GM23338 (cell line): ENCODE results near the gene VASN. TPM values are rescaled to one million over a fixed set of nuclear protein-coding genes. Genes with fewer than 3 reads are reported as not detected.

Experiments
- ATAC-seq: fragments of 200-7000 bp; cut with Tn5 transposase; 3 replicates; pipeline ENCODE4 v1.9.1; 2020
- DNase-seq: peaks from one replicate; pipeline ENCODE4 v3.0.0-alpha.2; 2015; ENCODE audit warnings: low spot score
- H2AFZ ChIP-seq: fragments of 200-600 bp; sonication (generic); 2 replicates; pipeline ENCODE4 v1.8.0; 2016; ENCODE audit warnings: antibody characterized with exemption, mild to moderate bottlenecking, moderate library complexity
- H3F3A ChIP-seq: fragments of 200-600 bp; sonication (generic); replicated peaks from 2 replicates; pipeline ENCODE4 v1.8.0; 2017; ENCODE audit warnings: antibody characterized with exemption, mixed run types, low read depth
- H3K27ac ChIP-seq: fragments of 200-600 bp; sonication (generic); 2 replicates; pipeline ENCODE4 v1.6.1; 2016; ENCODE audit warnings: low read depth
- H3K27me3 ChIP-seq: fragments of 200-600 bp; sonication (generic); 2 replicates; pipeline ENCODE4 v1.8.0; 2016; ENCODE audit warnings: mild to moderate bottlenecking, mixed run types, moderate library complexity; ENCODE audit not compliant: insufficient read depth
- H3K36me3 ChIP-seq: fragments of 200-600 bp; sonication (generic); 2 replicates; pipeline ENCODE4 v1.8.0; 2016; ENCODE audit warnings: mild to moderate bottlenecking; ENCODE audit not compliant: insufficient read depth
- H3K4me1 ChIP-seq: fragments of 200-600 bp; sonication (generic); 2 replicates; pipeline ENCODE4 v1.8.0; 2016; ENCODE audit warnings: mild to moderate bottlenecking, moderate library complexity; ENCODE audit not compliant: insufficient read depth
- H3K4me2 ChIP-seq: fragments of 200-600 bp; sonication (generic); 2 replicates; pipeline ENCODE4 v1.7.1; 2017; ENCODE audit warnings: mixed run types
- H3K4me3 ChIP-seq: fragments of 200-600 bp; sonication (generic); 2 replicates; pipeline ENCODE4 v1.6.1; 2016; ENCODE audit warnings: mixed run types
- H3K79me2 ChIP-seq: fragments of 200-600 bp; sonication (generic); replicated peaks from 2 replicates; pipeline ENCODE4 v1.8.0; 2017; ENCODE audit warnings: mild to moderate bottlenecking; ENCODE audit not compliant: insufficient read depth
- H3K9me2 ChIP-seq: fragments of 200-600 bp; sonication (generic); 2 replicates; pipeline ENCODE4 v1.8.0; 2017; ENCODE audit not compliant: insufficient read depth
- H4K20me1 ChIP-seq: fragments of 200-600 bp; sonication (generic); replicated peaks from 2 replicates; pipeline ENCODE4 v1.8.0; 2017; ENCODE audit warnings: mild to moderate bottlenecking; ENCODE audit not compliant: insufficient read depth
- H3K27ac Mint-ChIP-seq: 2 replicates; pipeline ENCODE4 v1.8.0; 2020; ENCODE audit warnings: inconsistent platforms, mild to moderate bottlenecking, moderate library complexity, mixed read lengths
- H3K27me3 Mint-ChIP-seq: 3 replicates; pipeline ENCODE4 v1.8.0; 2022; ENCODE audit warnings: low read depth, mild to moderate bottlenecking, moderate library complexity, mixed read lengths, inconsistent platforms; ENCODE audit not compliant: insufficient read depth, poor library complexity
- H3K36me3 Mint-ChIP-seq: 3 replicates; pipeline ENCODE4 v1.8.0; 2021; ENCODE audit warnings: low read depth, mild to moderate bottlenecking, inconsistent platforms, moderate library complexity, mixed read lengths
- H3K4me1 Mint-ChIP-seq: 3 replicates; pipeline ENCODE4 v1.8.0; 2020; ENCODE audit warnings: mild to moderate bottlenecking, inconsistent platforms, mixed read lengths
- H3K4me3 Mint-ChIP-seq: 3 replicates; pipeline ENCODE4 v1.8.0; 2021; ENCODE audit warnings: moderate library complexity, mild to moderate bottlenecking, inconsistent platforms, mixed read lengths
- H3K9me3 Mint-ChIP-seq: 3 replicates; pipeline ENCODE4 v1.8.0; 2020; ENCODE audit warnings: moderate library complexity, mild to moderate bottlenecking, inconsistent platforms, mixed read lengths
- CTCF ChIP-seq, 2 experiments: fragments of 200-600 bp in 1 of 2; sonication (generic) in 1 of 2; conservative IDR thresholded peaks; 2 replicates each; pipeline versions ENCODE4 v1.5.1 to v1.6.1; 2016 to 2017; ENCODE audit warnings: antibody characterized with exemption in 2 of 2, low read depth in 2 of 2, mild to moderate bottlenecking in 2 of 2, moderate library complexity in 1 of 2
- EZH2 ChIP-seq: fragments of 200-600 bp; sonication (generic); IDR thresholded peaks from one replicate; pipeline ENCODE4 v1.8.0; 2017; ENCODE audit warnings: antibody characterized with exemption, mild to moderate bottlenecking, low read depth; ENCODE audit not compliant: unreplicated experiment
- EZH2phosphoT487 ChIP-seq: fragments of 200-600 bp; sonication (generic); IDR thresholded peaks from one replicate; pipeline ENCODE4 v1.8.1; 2018; ENCODE audit warnings: antibody characterized with exemption; ENCODE audit not compliant: unreplicated experiment
- JUNB ChIP-seq: IDR thresholded peaks from one replicate; pipeline ENCODE4 v1.6.1; 2016; ENCODE audit warnings: antibody characterized with exemption; ENCODE audit not compliant: unreplicated experiment
- POLR2AphosphoS5 ChIP-seq: IDR thresholded peaks from 2 replicates; pipeline ENCODE4 v1.6.1; 2016; ENCODE audit warnings: antibody characterized with exemption, low read depth
- REST ChIP-seq: IDR thresholded peaks from one replicate; pipeline ENCODE4 v1.6.1; 2018; ENCODE audit warnings: antibody characterized with exemption; ENCODE audit not compliant: unreplicated experiment
- ZNF462 ChIP-seq: fragments of 250-450 bp; sonication (Bioruptor Pico); IDR thresholded peaks from 2 replicates; pipeline ENCODE4 v1.5.0; 2020; ENCODE audit warnings: mild to moderate bottlenecking, moderate library complexity
- polyA plus RNA-seq: library from polyadenylated mRNA; unstranded; fragments of >200 nt; fragmentation: Nextera tagmentation; extraction: Ambion mirVana; gene quantifications from 2 replicates; pipeline ENCODE4 v1.2.1, GENCODE V29; 2016
- total RNA-seq: library from RNA; depleted of rRNA; stranded (reverse); fragments of >200 nt; shearing (Covaris generic); gene quantifications from 2 replicates; pipeline ENCODE4 v1.2.3, GENCODE V29; 2014

Gene VASN
- total and polyA plus RNA-seq, 2 experiments from 2014 or later, result 8.0 to 15.5 TPM

- Histone ChIP-seq H3K27ac (peak overlapping the region; percentile 79; the same call in 1 of the 2 replicates), H3K4me3 (peak overlapping the region; percentile 73), H3K4me1 (peaks cover 56% of the 10 kb centered on the region), H3K27me3 (peaks cover 3% of the 10 kb centered on the region; the same call in 1 of the 2 replicates), H2AFZ (no peak overlapping the region), H3K9me2 (no peaks in the 10 kb centered on the region), H3F3A (peaks cover 22% of the 10 kb centered on the region; the same call in 1 of the 2 replicates), H4K20me1 (no peaks in the 10 kb centered on the region), H3K79me2 (peaks cover 15% of the 10 kb centered on the region), H3K36me3 (no peaks in the 10 kb centered on the region), H3K4me2 (peak overlapping the region; percentile 94)
- no peak; the same call in 2 of the 3 replicates for ATAC-seq
- H3K9me3 Mint-ChIP-seq, result no peaks in the 10 kb centered on the region
- peaks cover 41% of the 10 kb centered on the region for H3K4me1 Mint-ChIP-seq
- TF ChIP-seq POLR2AphosphoS5, result no peak
- TF ChIP-seq ZNF462 (CRISPR knock-in tag), result no peak
- no peak for TF ChIP-seq JUNB
- TF ChIP-seq CTCF (conservative IDR thresholded peaks at IDR 0.05; ENCODE audit: low read depth in 2 of 2), result no peak
- TF ChIP-seq EZH2phosphoT487, result no peak
- TF ChIP-seq REST, result no peak
- TF ChIP-seq EZH2, result no peak
- no peak overlapping the region for H3K27ac Mint-ChIP-seq
- DNase-seq, result no peak
- peaks cover 3% of the 10 kb centered on the region; the same call in 1 of the 3 replicates for H3K36me3 Mint-ChIP-seq
- H3K27me3 Mint-ChIP-seq, result peaks cover 31% of the 10 kb centered on the region
- H3K4me3 Mint-ChIP-seq, result peak overlapping the region; percentile 55; the same call in 1 of the 3 replicates
Observed at GRCh38 chr16:4373356-4373908, 1.8 kb downstream of the VASN start.
